NB4 (cell line): ENCODE results near the gene WDR37.

ENCODE experiments used
- DNase-seq: peaks from one replicate; pipeline ENCODE4 v3.0.0; 2010; ENCODE audit warnings: low read depth
- H3K4me3 ChIP-seq: one replicate; pipeline ENCODE4 v1.5.1; 2011; ENCODE audit warnings: mild to moderate bottlenecking, low read depth, low read length, moderate library complexity
- MYC ChIP-seq: IDR thresholded peaks from 2 replicates; pipeline ENCODE4 v1.6.1; 2011; ENCODE audit warnings: low read depth, low read length
- POLR2A ChIP-seq: IDR thresholded peaks from 2 replicates; pipeline ENCODE4 v1.6.1; 2011; ENCODE audit warnings: mild to moderate bottlenecking; ENCODE audit not compliant: insufficient read length; ENCODE audit errors: extremely low read depth
- TF ChIP-seq, protein P1 (sequence below): IDR thresholded peaks from one replicate; pipeline ENCODE4 v1.5.1; 2012; ENCODE audit warnings: low read depth, low read length
- TF ChIP-seq, protein P2 (sequence below): IDR thresholded peaks from 2 replicates; pipeline ENCODE4 v1.6.1; 2011; ENCODE audit warnings: low read depth, low read length

WDR37 gene

DNA sequence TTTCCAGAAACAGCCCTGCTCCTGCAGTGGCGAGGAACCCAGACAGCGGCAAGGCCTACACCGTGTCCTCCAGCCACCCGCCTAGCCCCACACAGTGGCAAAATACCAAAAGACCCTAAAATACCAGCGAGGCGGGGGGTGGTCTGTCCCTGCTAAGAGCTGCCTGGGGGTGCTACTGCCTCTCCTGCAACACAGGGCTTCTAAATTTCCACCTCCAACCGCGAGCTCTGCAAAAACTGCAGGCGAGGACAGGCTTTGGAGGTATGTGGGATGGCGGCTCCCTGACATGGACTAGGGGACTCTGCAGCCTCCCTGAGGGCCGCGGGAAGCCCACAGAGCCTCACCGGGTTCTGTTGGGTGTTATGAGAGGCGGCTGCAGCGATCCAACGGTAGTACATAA, 122.3 kb downstream of the WDR37 start:
- H3K4me3 ChIP-seq = no peak overlapping the region
- TF ChIP-seq POLR2A = no peak
- TF ChIP-seq, protein P1, sequence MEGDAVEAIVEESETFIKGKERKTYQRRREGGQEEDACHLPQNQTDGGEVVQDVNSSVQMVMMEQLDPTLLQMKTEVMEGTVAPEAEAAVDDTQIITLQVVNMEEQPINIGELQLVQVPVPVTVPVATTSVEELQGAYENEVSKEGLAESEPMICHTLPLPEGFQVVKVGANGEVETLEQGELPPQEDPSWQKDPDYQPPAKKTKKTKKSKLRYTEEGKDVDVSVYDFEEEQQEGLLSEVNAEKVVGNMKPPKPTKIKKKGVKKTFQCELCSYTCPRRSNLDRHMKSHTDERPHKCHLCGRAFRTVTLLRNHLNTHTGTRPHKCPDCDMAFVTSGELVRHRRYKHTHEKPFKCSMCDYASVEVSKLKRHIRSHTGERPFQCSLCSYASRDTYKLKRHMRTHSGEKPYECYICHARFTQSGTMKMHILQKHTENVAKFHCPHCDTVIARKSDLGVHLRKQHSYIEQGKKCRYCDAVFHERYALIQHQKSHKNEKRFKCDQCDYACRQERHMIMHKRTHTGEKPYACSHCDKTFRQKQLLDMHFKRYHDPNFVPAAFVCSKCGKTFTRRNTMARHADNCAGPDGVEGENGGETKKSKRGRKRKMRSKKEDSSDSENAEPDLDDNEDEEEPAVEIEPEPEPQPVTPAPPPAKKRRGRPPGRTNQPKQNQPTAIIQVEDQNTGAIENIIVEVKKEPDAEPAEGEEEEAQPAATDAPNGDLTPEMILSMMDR = no peak
- TF ChIP-seq, protein P2, sequence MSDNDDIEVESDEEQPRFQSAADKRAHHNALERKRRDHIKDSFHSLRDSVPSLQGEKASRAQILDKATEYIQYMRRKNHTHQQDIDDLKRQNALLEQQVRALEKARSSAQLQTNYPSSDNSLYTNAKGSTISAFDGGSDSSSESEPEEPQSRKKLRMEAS = no peak
- no peak for TF ChIP-seq MYC
- no peak for DNase-seq

DNA sequence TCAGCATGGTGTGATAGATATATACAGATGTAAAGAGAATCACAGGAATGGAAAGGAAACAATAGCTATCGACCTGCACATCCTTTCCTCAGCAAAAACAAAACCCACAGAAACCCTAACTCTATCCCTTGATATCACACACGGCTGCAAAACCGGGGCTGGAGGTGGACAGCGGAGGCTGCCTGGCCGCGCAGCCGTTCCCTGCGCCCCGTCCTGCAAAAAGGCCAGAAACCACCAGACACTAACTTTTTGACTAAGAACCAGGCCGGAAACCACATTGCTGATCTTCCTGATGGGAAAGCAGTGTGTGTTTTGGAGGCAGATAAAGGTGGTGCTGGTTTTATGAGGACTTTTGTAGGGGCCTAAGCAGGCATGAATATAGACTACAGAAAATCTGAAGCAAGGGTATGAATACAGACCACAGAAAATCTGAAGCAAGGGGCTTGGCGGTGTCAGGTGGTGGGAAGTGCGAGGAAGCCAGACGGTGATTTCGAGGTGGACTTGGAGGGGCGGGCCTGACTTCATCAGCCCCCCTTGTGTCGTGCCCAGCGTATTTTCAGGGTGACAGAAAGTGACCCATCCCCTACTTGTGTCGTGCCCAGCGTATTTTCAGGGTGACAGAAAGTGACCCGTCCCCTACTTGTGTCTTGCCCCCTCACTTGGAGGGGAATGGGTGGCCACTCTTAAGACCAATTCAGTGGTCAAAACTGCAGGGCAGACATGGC, 123.3 kb downstream of the WDR37 start:
- H3K4me3 ChIP-seq = no peak overlapping the region
- no peak for DNase-seq
- no peak for TF ChIP-seq POLR2A
- TF ChIP-seq, protein P2 = no peak
- TF ChIP-seq, protein P1 = no peak
- TF ChIP-seq MYC = no peak

DNA sequence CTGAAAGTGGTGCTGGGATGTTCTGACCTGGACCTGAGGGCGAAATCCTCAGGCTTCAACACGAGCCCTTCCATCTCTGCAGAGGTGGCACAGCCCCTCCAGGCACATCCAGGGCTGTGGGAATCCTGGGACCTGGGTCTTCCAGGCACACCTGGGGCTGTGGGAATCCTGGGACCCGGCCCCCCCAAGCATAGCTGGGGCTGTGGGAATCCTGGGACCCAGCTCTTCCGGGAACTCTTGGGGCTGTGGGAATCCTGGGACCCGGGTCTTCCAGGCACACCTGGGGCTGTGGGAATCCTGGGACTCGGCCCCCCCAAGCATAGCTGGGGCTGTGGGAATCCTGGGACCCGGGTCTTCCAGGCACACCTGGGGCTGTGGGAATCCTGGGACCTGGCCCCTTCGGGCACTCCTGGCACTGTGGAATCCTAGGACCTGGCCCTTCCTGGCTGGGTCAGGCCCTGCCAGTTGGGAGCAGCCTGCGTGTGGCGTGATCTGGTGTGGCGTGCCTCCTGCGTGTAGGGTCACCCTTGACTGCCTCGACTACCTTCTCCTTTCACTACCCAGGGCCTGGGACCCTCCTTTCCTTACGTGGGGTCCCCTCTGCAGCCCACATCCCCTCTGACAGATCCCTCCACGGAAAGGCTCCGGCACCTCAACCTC, 124.0 kb downstream of the WDR37 start:
- no peak overlapping the region for H3K4me3 ChIP-seq
- no peak for DNase-seq
- TF ChIP-seq POLR2A = no peak
- TF ChIP-seq MYC = no peak
- TF ChIP-seq, protein P1 = no peak
- TF ChIP-seq, protein P2 = no peak

DNA sequence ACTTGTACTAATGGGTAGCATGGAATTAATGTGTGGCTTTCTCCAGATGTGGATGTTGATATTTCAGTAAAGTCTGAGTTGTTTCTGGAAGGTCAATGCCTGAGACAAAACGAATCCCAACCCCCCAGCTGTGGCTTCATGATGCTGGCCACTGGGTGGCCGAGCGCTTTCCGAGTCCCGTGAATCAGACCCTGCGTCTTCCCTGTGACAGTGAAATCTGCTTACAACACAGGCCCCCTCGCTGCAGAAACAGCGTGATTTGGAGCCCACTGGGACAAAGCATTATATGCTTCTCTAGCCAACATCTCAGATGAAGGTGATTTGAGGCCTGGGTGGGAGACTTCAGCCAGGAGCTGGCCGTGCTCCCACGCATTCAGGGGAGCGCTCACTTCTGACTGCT, 124.7 kb downstream of the WDR37 start:
- TF ChIP-seq, protein P2 = no peak
- TF ChIP-seq MYC = no peak
- TF ChIP-seq POLR2A = no peak
- DNase-seq = no peak
- no peak overlapping the region for H3K4me3 ChIP-seq
